CD4-positive, alpha-beta T cell (primary cell): ENCODE results near the gene ADGRV1. TPM values are rescaled to one million over a fixed set of nuclear protein-coding genes. Genes with fewer than 3 reads are reported as not detected.

Experiments used
- ATAC-seq: fragments of 200-7000 bp; cut with Tn5 transposase; one replicate; pipeline ENCODE4 v1.10.0; 2022; ENCODE audit warnings: mild to moderate bottlenecking; ENCODE audit not compliant: poor library complexity
- CTCF ChIA-PET: fragments of 350-600 bp; sonication (Branson Sonifier 250); formaldehyde crosslinking; loops from one replicate; lab custom pipeline; 2021; ENCODE audit warnings: antibody characterized with exemption, inconsistent platforms; lab: Charles Lee
- POLR2A ChIA-PET: fragments of 350-600 bp; sonication (Branson Sonifier 250); formaldehyde crosslinking; loops from one replicate; lab custom pipeline; 2021; ENCODE audit warnings: antibody characterized with exemption, inconsistent platforms; lab: Charles Lee
- DNase-seq, 14 experiments: peaks; one replicate each; pipeline ENCODE4 v3.0.0-alpha.2; 2013 to 2020; ENCODE audit warnings: mixed read lengths in 2 of 14
- H3K27ac ChIP-seq, 2 donors: one replicate each; pipeline versions ENCODE4 v1.5.1 to v1.7.0; 2013; ENCODE audit warnings: low read length in 2 of 2, low read depth in 1 of 2, mild to moderate bottlenecking in 1 of 2
- H3K27me3 ChIP-seq, 2 experiments: 1 replicate in 1 of 2; 2 replicates in 1 of 2; pipeline versions ENCODE4 v1.6.1 to v1.7.0; 2013; ENCODE audit warnings: low read length in 2 of 2, control low read depth in 1 of 2, mild to moderate bottlenecking in 1 of 2, moderate library complexity in 1 of 2; ENCODE audit not compliant: insufficient read depth in 2 of 2, control insufficient read depth in 1 of 2
- H3K36me3 ChIP-seq: one replicate; pipeline ENCODE4 v1.6.1; 2013; ENCODE audit warnings: low read length, control low read depth; ENCODE audit not compliant: insufficient read depth
- H3K4me1 ChIP-seq: one replicate; pipeline ENCODE4 v1.6.1; 2013; ENCODE audit warnings: low read length, control low read depth; ENCODE audit not compliant: insufficient read depth
- H3K4me3 ChIP-seq: one replicate; pipeline ENCODE4 v1.5.1; 2013; ENCODE audit warnings: mild to moderate bottlenecking, low read length, moderate library complexity
- H3K9me3 ChIP-seq, 2 experiments: 1 replicate in 1 of 2; 2 replicates in 1 of 2; pipeline versions ENCODE4 v1.6.1 to v1.7.0; 2013; ENCODE audit warnings: low read length in 2 of 2, mild to moderate bottlenecking in 2 of 2, control low read depth in 1 of 2, moderate library complexity in 1 of 2; ENCODE audit not compliant: control insufficient read depth in 1 of 2, insufficient read depth in 1 of 2
- H3K27ac Mint-ChIP-seq: one replicate; pipeline ENCODE4 v1.8.0; 2020; ENCODE audit warnings: mixed read lengths
- H3K27me3 Mint-ChIP-seq: one replicate; pipeline ENCODE4 v1.8.0; 2021; ENCODE audit warnings: mixed read lengths
- H3K36me3 Mint-ChIP-seq: one replicate; pipeline ENCODE4 v1.8.0; 2021; ENCODE audit warnings: low read depth, mixed read lengths
- H3K4me1 Mint-ChIP-seq: one replicate; pipeline ENCODE4 v1.8.0; 2021; ENCODE audit warnings: low read depth, mixed read lengths
- H3K4me3 Mint-ChIP-seq: one replicate; pipeline ENCODE4 v1.8.0; 2020; ENCODE audit warnings: mild to moderate bottlenecking, mixed read lengths
- H3K9me3 Mint-ChIP-seq: one replicate; pipeline ENCODE4 v1.8.0; 2020; ENCODE audit warnings: mixed read lengths
- intact Hi-C, 2 experiments: fragments of 100-400 bp; cut with DNase I in 1 of 2; cut with micrococcal nuclease in 1 of 2; formaldehyde crosslinking; loops; one replicate each; pipeline versions ENCODE4 v1.15.1 to v1.9.0; 2023 to 2025; cut with DNase I, micrococcal nuclease
- total RNA-seq, 174 experiments: library from RNA in 2 of 174; stranded (reverse) in 2 of 174; gene quantifications; one replicate each; pipeline ENCODE4 v1.2.3 and lab custom pipeline; 2021 to 2026
- TF ChIP-seq, protein P1 (sequence below): fragments of 200-600 bp; IDR thresholded peaks from one replicate; pipeline ENCODE4 v1.8.0; 2022; ENCODE audit warnings: antibody characterized with exemption, mild to moderate bottlenecking

ADGRV1 gene
- total RNA-seq, 2 experiments from 2014 or later: 0.81 to 1.2 TPM

GRCh38 chr5:91020065-91020800, 461.6 kb downstream of the ADGRV1 start:
- no peak overlapping the region for H3K27ac Mint-ChIP-seq
- H3K4me1 ChIP-seq: no peaks in the 10 kb centered on the region
- H3K9me3 Mint-ChIP-seq: peaks cover under 1% of the 10 kb centered on the region
- TF ChIP-seq, protein P1, sequence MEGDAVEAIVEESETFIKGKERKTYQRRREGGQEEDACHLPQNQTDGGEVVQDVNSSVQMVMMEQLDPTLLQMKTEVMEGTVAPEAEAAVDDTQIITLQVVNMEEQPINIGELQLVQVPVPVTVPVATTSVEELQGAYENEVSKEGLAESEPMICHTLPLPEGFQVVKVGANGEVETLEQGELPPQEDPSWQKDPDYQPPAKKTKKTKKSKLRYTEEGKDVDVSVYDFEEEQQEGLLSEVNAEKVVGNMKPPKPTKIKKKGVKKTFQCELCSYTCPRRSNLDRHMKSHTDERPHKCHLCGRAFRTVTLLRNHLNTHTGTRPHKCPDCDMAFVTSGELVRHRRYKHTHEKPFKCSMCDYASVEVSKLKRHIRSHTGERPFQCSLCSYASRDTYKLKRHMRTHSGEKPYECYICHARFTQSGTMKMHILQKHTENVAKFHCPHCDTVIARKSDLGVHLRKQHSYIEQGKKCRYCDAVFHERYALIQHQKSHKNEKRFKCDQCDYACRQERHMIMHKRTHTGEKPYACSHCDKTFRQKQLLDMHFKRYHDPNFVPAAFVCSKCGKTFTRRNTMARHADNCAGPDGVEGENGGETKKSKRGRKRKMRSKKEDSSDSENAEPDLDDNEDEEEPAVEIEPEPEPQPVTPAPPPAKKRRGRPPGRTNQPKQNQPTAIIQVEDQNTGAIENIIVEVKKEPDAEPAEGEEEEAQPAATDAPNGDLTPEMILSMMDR: no peak
- ChIA-PET POLR2A (no interaction called here), CTCF (interaction anchor here (0.5 kb wide), 1 partner anchor 1986 kb away, joined by 3 read pairs; no protein-coding TSS in a partner anchor)
- no peak overlapping the region for H3K27ac ChIP-seq
- H3K27me3 ChIP-seq: no peaks in the 10 kb centered on the region
- DNase-seq (no peak), ATAC-seq (no peak)
- H3K4me1 Mint-ChIP-seq: no peaks in the 10 kb centered on the region
- intact Hi-C loops: no loop called here
- peaks cover 9% of the 10 kb centered on the region for H3K27me3 Mint-ChIP-seq
- no peaks in the 10 kb centered on the region for H3K36me3 ChIP-seq
- H3K4me3 Mint-ChIP-seq: no peak overlapping the region
- no peak overlapping the region for H3K4me3 ChIP-seq
- no peaks in the 10 kb centered on the region for H3K36me3 Mint-ChIP-seq
- H3K9me3 ChIP-seq: no peaks in the 10 kb centered on the region

- no peaks in the 10 kb centered on the region for H3K27me3 ChIP-seq
- H3K4me3 Mint-ChIP-seq: no peak overlapping the region
- intact Hi-C loops: no loop called here
- no peaks in the 10 kb centered on the region for H3K36me3 ChIP-seq
- no peaks in the 10 kb centered on the region for H3K9me3 Mint-ChIP-seq
- H3K27ac Mint-ChIP-seq: no peak overlapping the region
- H3K27ac ChIP-seq: no peak overlapping the region
- DNase-seq: no peak
- H3K9me3 ChIP-seq: no peaks in the 10 kb centered on the region
- no peak overlapping the region for H3K4me3 ChIP-seq
- H3K4me1 Mint-ChIP-seq: no peaks in the 10 kb centered on the region
- ATAC-seq: no peak
- H3K4me1 ChIP-seq: no peaks in the 10 kb centered on the region
- H3K27me3 Mint-ChIP-seq: peaks cover 7% of the 10 kb centered on the region
- POLR2A ChIA-PET: interaction anchor here (0.6 kb wide), 1 partner anchor 128 kb away, joined by 3 read pairs; no protein-coding TSS in a partner anchor
- TF ChIP-seq, protein P1: no peak
- H3K36me3 Mint-ChIP-seq: no peaks in the 10 kb centered on the region
- CTCF ChIA-PET: no interaction called here
Observed at GRCh38 chr5:91022518-91022917, 463.9 kb downstream of the ADGRV1 start.

DNA sequence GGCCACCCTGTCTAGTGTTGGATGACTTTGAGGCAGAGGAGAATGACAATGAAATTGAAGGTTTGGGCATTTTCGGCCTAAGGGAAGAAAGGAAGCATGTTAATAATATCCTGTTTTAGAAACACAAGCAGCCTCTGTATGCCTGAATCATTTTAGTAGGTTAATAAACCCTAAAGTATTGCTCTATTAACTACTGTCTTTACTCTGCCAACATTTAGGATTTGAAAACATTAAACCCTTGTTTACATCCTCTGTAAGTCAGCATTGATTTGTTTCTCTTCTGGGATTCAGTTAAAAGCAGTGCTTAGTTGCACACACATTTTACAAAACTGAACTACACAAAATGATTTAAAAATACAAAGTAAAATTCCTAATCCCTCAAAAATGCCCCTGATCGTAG, 465.6 kb downstream of the ADGRV1 start:
- H3K4me1 Mint-ChIP-seq: no peaks in the 10 kb centered on the region
- ATAC-seq (no peak), DNase-seq (no peak)
- Histone ChIP-seq H3K27me3 (no peaks in the 10 kb centered on the region), H3K4me3 (no peak overlapping the region), H3K36me3 (no peaks in the 10 kb centered on the region), H3K9me3 (no peaks in the 10 kb centered on the region), H3K27ac (no peak overlapping the region), H3K4me1 (no peaks in the 10 kb centered on the region)
- ChIA-PET CTCF (no interaction called here), POLR2A (no interaction called here)
- peaks cover 11% of the 10 kb centered on the region for H3K27me3 Mint-ChIP-seq
- H3K27ac Mint-ChIP-seq: no peak overlapping the region
- H3K4me3 Mint-ChIP-seq: no peak overlapping the region
- intact Hi-C loops: no loop called here
- no peaks in the 10 kb centered on the region for H3K9me3 Mint-ChIP-seq
- no peaks in the 10 kb centered on the region for H3K36me3 Mint-ChIP-seq
- TF ChIP-seq, protein P1: no peak
